Ishikawa (cell line): Measurements from ENCODE around the gene SUFU.

Experiments used
- CREB1 ChIP-seq: IDR thresholded peaks from 2 replicates; pipeline ENCODE4 v1.6.1; 2012; ENCODE audit warnings: low read depth
- EGR1 ChIP-seq: IDR thresholded peaks from 2 replicates; pipeline ENCODE4 v1.6.1; 2012
- EP300 ChIP-seq: IDR thresholded peaks from 2 replicates; pipeline ENCODE4 v1.6.1; 2012; ENCODE audit warnings: borderline replicate concordance
- MAX ChIP-seq: IDR thresholded peaks from 2 replicates; pipeline ENCODE4 v1.6.1; 2012
- RAD21 ChIP-seq: IDR thresholded peaks from 2 replicates; pipeline ENCODE4 v1.6.1; 2012; ENCODE audit warnings: low read depth
- TAF1 ChIP-seq: IDR thresholded peaks from 2 replicates; pipeline ENCODE4 v1.6.1; 2012; ENCODE audit warnings: low read depth, mild to moderate bottlenecking
- TCF12 ChIP-seq: IDR thresholded peaks from 2 replicates; pipeline ENCODE4 v1.6.1; 2012; ENCODE audit warnings: low read depth
- TEAD4 ChIP-seq: IDR thresholded peaks from 2 replicates; pipeline ENCODE4 v1.6.1; 2012
- USF1 ChIP-seq: IDR thresholded peaks from 2 replicates; pipeline ENCODE4 v1.6.1; 2012
- YY1 ChIP-seq: IDR thresholded peaks from 2 replicates; pipeline ENCODE4 v1.6.1; 2012; ENCODE audit warnings: low read depth
- ZBTB7A ChIP-seq: IDR thresholded peaks from 2 replicates; pipeline ENCODE4 v1.6.1; 2012; ENCODE audit warnings: low read depth
- TF ChIP-seq, protein P1 (sequence below): IDR thresholded peaks from 2 replicates; pipeline ENCODE4 v1.6.1; 2012; ENCODE audit warnings: low read depth, mild to moderate bottlenecking

DNA sequence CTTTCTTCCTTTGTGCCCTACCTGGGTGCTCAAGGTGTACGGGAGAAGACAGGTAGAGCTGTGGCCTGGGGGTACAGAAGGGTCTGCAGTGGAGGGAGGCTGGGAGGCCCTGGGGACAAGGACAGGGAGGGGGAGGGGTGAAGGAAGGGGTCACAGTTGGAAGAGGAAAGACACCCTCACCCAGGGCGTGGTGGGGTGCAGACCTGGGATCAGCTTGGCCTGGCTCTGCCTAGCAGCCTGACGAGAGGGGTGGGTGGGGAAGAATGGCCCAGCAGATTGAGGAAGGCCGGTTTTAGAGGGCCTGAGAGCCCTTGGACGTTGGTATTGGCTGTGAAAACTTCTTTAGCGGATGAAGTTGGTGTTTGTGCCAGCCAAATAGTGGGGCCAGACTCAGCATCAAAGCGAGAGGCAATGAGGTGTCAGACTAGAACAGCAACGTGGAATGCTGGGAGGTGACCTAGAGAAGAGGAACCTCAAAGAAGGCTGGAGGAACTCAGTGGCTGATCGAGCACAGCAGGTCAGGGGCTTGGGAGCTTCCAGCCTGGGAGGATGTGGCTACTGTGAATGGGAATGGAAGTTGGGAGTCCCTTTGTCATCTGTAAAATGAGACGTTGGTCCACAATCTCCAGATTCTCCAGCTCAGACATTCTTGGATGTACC is 122.4 kb downstream of the SUFU start:
- TF ChIP-seq, protein P1, sequence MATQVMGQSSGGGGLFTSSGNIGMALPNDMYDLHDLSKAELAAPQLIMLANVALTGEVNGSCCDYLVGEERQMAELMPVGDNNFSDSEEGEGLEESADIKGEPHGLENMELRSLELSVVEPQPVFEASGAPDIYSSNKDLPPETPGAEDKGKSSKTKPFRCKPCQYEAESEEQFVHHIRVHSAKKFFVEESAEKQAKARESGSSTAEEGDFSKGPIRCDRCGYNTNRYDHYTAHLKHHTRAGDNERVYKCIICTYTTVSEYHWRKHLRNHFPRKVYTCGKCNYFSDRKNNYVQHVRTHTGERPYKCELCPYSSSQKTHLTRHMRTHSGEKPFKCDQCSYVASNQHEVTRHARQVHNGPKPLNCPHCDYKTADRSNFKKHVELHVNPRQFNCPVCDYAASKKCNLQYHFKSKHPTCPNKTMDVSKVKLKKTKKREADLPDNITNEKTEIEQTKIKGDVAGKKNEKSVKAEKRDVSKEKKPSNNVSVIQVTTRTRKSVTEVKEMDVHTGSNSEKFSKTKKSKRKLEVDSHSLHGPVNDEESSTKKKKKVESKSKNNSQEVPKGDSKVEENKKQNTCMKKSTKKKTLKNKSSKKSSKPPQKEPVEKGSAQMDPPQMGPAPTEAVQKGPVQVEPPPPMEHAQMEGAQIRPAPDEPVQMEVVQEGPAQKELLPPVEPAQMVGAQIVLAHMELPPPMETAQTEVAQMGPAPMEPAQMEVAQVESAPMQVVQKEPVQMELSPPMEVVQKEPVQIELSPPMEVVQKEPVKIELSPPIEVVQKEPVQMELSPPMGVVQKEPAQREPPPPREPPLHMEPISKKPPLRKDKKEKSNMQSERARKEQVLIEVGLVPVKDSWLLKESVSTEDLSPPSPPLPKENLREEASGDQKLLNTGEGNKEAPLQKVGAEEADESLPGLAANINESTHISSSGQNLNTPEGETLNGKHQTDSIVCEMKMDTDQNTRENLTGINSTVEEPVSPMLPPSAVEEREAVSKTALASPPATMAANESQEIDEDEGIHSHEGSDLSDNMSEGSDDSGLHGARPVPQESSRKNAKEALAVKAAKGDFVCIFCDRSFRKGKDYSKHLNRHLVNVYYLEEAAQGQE = no peak
- no peak for TF ChIP-seq TEAD4
- TF ChIP-seq TAF1 = no peak
- no peak for TF ChIP-seq CREB1
- TF ChIP-seq RAD21 = no peak
- TF ChIP-seq ZBTB7A = no peak
- TF ChIP-seq MAX = no peak
- no peak for TF ChIP-seq EP300
- no peak for TF ChIP-seq USF1
- TF ChIP-seq YY1 = no peak
- TF ChIP-seq EGR1 = no peak
- no peak for TF ChIP-seq TCF12
